HG02938 (cell line): ENCODE measurements around the gene PACSIN2.
"Not testable (repeated sequence)": the region's sequence is repeated elsewhere in the genome, so short reads cannot be mapped to it uniquely, and the experiment has no call there.

ENCODE experiments used
- ATAC-seq: cut with Tn5 transposase; IDR thresholded peaks from one replicate; pipeline ENCODE4 v1.9.1; 2021; ENCODE audit warnings: mild to moderate bottlenecking, moderate library complexity; ENCODE audit not compliant: unreplicated experiment

Gene PACSIN2

DNA sequence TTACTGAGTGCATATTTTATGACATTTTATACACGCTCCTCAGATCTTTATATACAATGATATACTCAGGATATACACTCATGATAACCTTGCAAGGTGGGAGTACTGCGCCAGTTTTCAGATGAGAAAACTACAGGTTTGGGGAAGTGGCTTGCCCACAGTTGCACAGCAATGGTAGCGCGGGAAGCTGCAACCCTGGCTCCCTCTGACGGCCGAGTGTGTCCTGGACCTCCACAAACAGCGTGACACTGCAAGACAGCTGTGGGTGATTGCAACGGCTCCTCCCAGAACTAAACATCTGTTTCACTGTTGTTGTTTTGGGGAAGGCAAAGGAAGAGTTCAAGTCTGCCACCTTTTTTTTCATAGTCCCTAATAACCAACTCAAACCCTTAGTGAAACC is 47.0 kb downstream of the PACSIN2 start:
- ATAC-seq = no peak

GRCh38 chr22:42967005-42967404 is 47.9 kb downstream of the PACSIN2 start:
- no peak for ATAC-seq

DNA sequence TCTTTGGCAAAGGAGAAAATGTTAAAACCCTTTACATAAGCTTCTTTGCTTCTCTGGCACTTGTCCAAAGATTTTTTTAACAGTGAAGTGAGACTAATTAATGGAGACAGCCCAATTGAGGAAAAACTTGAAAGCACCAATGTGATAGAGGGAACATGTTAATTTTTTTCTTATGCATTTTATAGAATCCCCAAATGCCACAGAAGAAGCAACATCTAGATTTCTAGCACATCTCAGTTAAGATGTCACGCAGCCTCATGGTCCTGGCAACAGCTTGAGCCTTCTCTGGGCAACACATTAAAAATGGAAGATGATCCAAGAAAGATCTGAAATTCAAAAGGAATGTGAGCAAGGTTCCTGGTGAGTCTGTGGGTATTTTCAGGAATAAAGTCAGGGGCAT is 48.5 kb downstream of the PACSIN2 start:
- no peak for ATAC-seq

DNA sequence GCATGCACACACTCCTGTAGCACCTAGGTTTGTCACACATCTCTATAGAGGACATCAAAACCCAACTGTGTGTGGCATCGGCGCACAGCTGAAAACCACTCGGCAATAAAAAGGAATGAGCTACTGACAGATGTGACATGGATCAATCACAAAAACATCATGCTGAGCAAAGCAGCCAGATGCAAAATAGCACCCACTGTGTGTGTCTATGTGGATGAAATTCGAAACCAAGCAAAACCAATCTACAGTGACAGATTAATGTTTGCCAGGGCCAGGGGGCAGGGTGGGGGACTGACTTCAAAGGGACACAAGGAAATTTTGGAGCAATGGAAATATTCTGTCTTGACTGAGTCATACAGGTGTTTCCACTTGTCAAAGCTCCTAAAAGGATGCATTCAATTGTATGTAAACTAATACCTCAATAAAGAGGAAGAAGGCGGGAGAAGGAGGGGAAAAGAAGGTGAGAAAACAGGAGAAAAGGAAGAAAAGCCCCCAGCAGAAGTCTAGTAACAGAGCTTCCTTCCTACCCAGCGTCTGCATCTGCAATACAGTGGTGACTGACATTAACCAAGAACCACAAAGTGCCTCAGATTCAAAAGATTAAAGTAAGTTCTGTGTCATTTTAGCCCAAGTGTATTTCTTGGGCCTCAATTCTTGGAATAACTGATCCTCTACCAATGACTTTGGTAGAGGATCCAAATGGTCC is 49.8 kb downstream of the PACSIN2 start:
- ATAC-seq = no peak

GRCh38 chr22:42963231-42963595 is 51.7 kb downstream of the PACSIN2 start:
- ATAC-seq = no peak

GRCh38 chr22:42962295-42963230 is 52.4 kb downstream of the PACSIN2 start:
- no peak for ATAC-seq

DNA sequence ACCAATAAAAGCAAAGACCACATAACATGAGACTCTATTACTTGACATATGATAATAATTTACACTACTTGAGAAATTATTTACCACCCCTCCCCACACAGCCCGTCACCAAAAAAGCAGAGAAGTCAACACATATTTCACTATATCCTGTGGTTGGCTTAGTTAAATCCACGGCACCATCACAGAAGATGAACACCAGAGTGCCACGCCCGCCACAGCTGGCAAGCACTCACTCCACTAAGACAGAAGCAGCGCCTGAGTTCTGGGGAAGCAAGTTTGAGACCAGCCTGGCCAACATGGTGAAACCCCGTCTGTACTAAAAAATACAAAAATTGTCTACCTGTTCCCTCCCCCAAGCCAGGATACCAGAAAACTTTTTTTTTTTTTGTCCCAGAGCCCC is 53.1 kb downstream of the PACSIN2 start:
- no peak for ATAC-seq

DNA sequence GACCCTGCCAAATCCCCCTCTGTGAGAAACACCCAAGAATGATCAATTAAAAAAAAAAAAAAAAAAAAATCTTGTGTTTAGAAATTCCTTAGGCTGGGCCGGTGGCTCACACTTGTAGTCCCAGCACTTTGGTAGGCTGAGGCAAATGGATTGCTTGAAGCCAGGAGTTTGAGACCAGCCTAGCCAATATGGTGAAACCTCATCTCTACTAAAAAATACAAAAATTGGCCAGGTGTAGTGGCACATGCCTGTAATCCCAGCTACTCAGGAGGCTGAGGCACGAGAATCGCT is 53.6 kb downstream of the PACSIN2 start:
- ATAC-seq = not testable (repeated sequence)

- ATAC-seq = no peak
These were observed 54.2 kb downstream of the PACSIN2 start for GRCh38 chr22:42960531-42961399.

GRCh38 chr22:42959576-42960509 is 55.1 kb downstream of the PACSIN2 start:
- no peak for ATAC-seq

GRCh38 chr22:42958937-42959336 is 56.0 kb downstream of the PACSIN2 start:
- ATAC-seq = no peak

GRCh38 chr22:42957958-42958357 is 57.0 kb downstream of the PACSIN2 start:
- no peak for ATAC-seq

GRCh38 chr22:42957544-42957943 is 57.4 kb downstream of the PACSIN2 start:
- no peak for ATAC-seq

GRCh38 chr22:42955848-42956247 is 59.1 kb downstream of the PACSIN2 start:
- no peak for ATAC-seq

DNA sequence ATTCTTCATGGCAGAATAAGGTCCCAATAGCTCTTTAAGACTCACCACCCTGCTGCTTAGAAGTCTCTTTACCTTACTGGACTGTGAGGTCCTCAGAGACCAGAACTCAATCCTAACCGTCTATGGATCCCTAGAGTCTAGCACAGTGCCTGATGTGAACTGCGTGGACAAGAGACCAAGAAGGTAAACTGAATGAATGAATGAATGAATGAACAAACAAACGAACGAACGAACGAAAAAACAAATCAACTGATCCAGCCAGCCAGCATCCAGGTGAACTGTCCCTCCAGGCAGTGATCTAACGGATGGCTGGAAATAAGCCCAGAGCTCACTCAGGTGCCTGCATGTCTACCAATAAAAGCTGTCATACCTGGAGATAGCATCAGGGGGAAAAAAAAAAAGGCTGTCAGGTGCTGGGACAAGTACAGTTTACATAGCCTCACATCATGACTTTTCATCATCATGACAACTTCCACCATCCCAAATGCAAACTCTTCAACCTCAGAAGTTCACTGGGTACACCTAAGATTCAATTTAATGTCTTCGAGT is 59.8 kb downstream of the PACSIN2 start:
- ATAC-seq = no peak

DNA sequence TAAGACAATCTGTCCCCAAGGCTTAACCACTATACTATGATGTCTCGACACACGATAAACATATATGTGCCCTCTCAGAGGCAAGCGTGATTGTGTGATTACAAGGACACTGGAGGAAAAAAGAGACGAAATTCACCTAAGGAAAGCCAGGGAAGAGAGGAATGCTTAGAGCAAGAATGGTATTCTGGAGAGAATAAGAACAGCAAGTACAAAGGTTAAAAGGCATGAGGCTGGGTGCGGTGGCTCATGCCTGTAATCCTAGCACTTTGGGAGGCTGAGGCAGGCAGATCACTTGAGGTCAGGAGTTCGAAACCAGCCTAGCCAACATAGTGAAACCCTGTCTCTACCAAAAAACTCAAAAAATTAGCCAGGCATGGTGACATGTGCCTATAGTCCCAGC is 61.2 kb downstream of the PACSIN2 start:
- not testable (repeated sequence) for ATAC-seq

DNA sequence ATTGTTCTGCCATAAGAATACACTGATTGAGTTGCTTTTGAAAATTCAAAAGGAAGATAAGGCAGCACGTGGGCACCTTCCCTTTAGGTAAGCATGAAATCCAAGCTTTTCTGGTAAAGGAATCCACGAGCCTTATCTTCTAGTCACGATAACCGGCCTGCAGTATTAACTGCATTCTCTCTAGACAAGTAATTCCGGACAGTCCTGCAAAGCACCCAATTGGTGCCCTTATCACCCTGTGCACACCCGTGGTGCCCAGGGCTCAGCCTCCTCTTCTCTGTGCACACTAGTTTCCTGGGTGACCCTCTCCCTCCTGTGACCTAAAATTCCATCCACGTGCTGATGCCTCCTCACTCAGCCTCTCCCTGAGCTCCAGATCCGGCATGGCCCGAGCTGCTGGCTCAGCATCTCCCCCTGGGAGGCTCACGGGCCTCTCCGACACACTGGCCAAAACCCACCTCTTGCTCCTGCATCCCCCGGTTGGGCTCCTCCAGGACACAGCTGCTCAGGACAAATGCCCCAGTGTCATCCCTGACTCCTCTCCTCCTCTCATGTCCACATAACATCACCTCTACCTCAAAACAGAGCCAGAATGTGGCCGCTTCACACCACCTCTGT is 63.7 kb downstream of the PACSIN2 start:
- ATAC-seq = no peak

- ATAC-seq = no peak
These were observed 64.7 kb downstream of the PACSIN2 start for GRCh38 chr22:42950281-42950680.

DNA sequence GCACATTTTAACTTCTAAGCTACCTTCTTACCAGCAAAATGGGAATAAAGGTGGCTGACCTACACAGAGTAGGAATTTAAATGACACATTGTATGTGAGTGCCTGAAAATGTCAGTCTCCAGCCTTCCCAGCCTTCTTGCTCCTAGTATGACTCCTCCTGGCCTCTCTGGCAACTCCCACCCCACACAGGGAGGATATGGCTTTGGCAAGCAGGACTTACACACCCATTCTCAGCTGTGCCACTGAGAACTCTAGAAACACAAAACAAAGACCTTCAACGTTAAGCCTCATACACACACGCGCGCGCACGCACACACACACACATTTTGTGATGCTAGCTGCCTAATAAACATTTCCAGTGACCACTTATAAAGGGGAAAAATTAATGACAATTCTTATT is 65.8 kb downstream of the PACSIN2 start:
- no peak for ATAC-seq

DNA sequence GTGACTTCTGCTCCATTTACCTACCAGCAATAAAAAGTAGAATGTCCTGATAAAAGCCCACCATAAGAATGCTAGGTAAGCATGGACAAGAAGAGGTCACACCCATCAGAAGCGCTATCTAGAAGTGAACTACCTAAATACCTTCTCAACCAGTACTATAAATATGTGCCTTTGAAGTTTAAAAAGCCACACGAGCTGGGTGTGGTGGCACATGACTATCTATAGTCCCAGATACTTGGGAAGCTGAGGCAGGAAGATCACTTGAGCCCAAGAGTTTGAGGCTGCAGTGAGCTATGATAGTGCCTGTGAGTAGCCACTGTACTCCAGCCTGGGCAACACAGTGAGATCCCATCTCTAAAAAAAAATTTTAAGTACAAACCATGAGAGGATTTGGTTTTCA is 66.7 kb downstream of the PACSIN2 start:
- no peak for ATAC-seq
